HUES64 (cell line): ENCODE data around the gene BCAR1.
"Not testable (repeated sequence)": the region's sequence is repeated elsewhere in the genome, so short reads cannot be mapped to it uniquely, and the experiment has no call there.

ENCODE experiments used
- H3K27ac ChIP-seq: 2 replicates; pipeline ENCODE4 v1.7.0; 2013; ENCODE audit warnings: low read depth, low read length, inconsistent platforms
- H3K27me3 ChIP-seq: 2 replicates; pipeline ENCODE4 v1.6.1; 2013; ENCODE audit warnings: mild to moderate bottlenecking, low read length; ENCODE audit not compliant: insufficient read depth
- H3K36me3 ChIP-seq: 2 replicates; pipeline ENCODE4 v1.6.1; 2013; ENCODE audit warnings: mild to moderate bottlenecking, low read length; ENCODE audit not compliant: insufficient read depth
- H3K4me1 ChIP-seq: 2 replicates; pipeline ENCODE4 v1.6.1; 2013; ENCODE audit warnings: mild to moderate bottlenecking, low read length, moderate library complexity; ENCODE audit not compliant: insufficient read depth
- H3K4me3 ChIP-seq: 2 replicates; pipeline ENCODE4 v1.5.1; 2013; ENCODE audit warnings: mild to moderate bottlenecking, low read length, moderate library complexity
- H3K9ac ChIP-seq: 2 replicates; pipeline ENCODE4 v1.6.1; 2013; ENCODE audit warnings: mild to moderate bottlenecking, low read depth, low read length
- H3K9me3 ChIP-seq: 2 replicates; pipeline ENCODE4 v1.6.1; 2013; ENCODE audit warnings: low read depth, low read length; ENCODE audit not compliant: insufficient read depth
- WGBS: fragments of 150-250, 120-280 bp; methylation state at CpG from one replicate; pipeline ENCODE4 v1.1.7; 2013; ENCODE audit warnings: missing lambda C conversion rate; 5-methylcytosine and 5-hydroxymethylcytosine counted together

BCAR1 gene

GRCh38 chr16:75205438-75205837 is 46.0 kb downstream of the BCAR1 start:
- H3K27ac ChIP-seq, H3K36me3 ChIP-seq, H3K9me3 ChIP-seq, H3K9ac ChIP-seq, H3K4me3 ChIP-seq, H3K4me1 ChIP-seq, H3K27me3 ChIP-seq: not testable (repeated sequence)
- 89% methylated on average over 7 of the region's 19 CpGs for WGBS

GRCh38 chr16:75204905-75205304 is 46.5 kb downstream of the BCAR1 start:
- no CpG with 5 or more reads among the region's 20 CpGs for WGBS
- not testable (repeated sequence) for H3K27me3 ChIP-seq, H3K4me3 ChIP-seq, H3K9me3 ChIP-seq, H3K4me1 ChIP-seq, H3K27ac ChIP-seq, H3K9ac ChIP-seq, H3K36me3 ChIP-seq

GRCh38 chr16:75204410-75204758 is 47.0 kb downstream of the BCAR1 start:
- Histone ChIP-seq H3K9me3 (no peaks in the 10 kb centered on the region), H3K4me1 (no peaks in the 10 kb centered on the region), H3K4me3 (no peak overlapping the region), H3K27ac (no peak overlapping the region), H3K27me3 (no peaks in the 10 kb centered on the region), H3K9ac (no peak overlapping the region), H3K36me3 (no peaks in the 10 kb centered on the region)
- 96% methylated on average over 4 of the region's 6 CpGs for WGBS

GRCh38 chr16:75203667-75204409 is 47.6 kb downstream of the BCAR1 start:
- H3K9me3 ChIP-seq: no peaks in the 10 kb centered on the region
- no peak overlapping the region for H3K4me3 ChIP-seq
- 80% methylated on average over 13 of the region's 13 CpGs for WGBS
- H3K36me3 ChIP-seq: no peaks in the 10 kb centered on the region
- H3K27ac ChIP-seq: no peak overlapping the region
- H3K9ac ChIP-seq: no peak overlapping the region
- H3K27me3 ChIP-seq: no peaks in the 10 kb centered on the region
- H3K4me1 ChIP-seq: no peaks in the 10 kb centered on the region

GRCh38 chr16:75203096-75203495 is 48.3 kb downstream of the BCAR1 start:
- 90% methylated on average over 12 of the region's 12 CpGs for WGBS
- Histone ChIP-seq H3K9ac (no peak overlapping the region), H3K4me1 (no peaks in the 10 kb centered on the region), H3K9me3 (no peaks in the 10 kb centered on the region), H3K4me3 (no peak overlapping the region), H3K36me3 (no peaks in the 10 kb centered on the region), H3K27ac (no peak overlapping the region), H3K27me3 (no peaks in the 10 kb centered on the region)

GRCh38 chr16:75202069-75202590 is 49.3 kb downstream of the BCAR1 start:
- Histone ChIP-seq H3K4me1 (no peaks in the 10 kb centered on the region), H3K9me3 (no peaks in the 10 kb centered on the region), H3K36me3 (no peaks in the 10 kb centered on the region), H3K27me3 (no peaks in the 10 kb centered on the region), H3K9ac (no peak overlapping the region), H3K4me3 (no peak overlapping the region), H3K27ac (no peak overlapping the region)
- 86% methylated on average over 13 of the region's 13 CpGs for WGBS

- Histone ChIP-seq H3K4me3 (no peak overlapping the region), H3K4me1 (no peaks in the 10 kb centered on the region), H3K36me3 (no peaks in the 10 kb centered on the region), H3K9me3 (no peaks in the 10 kb centered on the region), H3K27me3 (no peaks in the 10 kb centered on the region), H3K9ac (no peak overlapping the region), H3K27ac (no peak overlapping the region)
- 85% methylated on average over 18 of the region's 18 CpGs for WGBS
Observed at GRCh38 chr16:75198135-75198600, 53.3 kb downstream of the BCAR1 start.

- WGBS: 88% methylated on average over 14 of the region's 14 CpGs
Observed at GRCh38 chr16:75197522-75198134, 53.8 kb downstream of the BCAR1 start.

GRCh38 chr16:75196836-75197235 is 54.6 kb downstream of the BCAR1 start:
- Histone ChIP-seq H3K9me3 (no peaks in the 10 kb centered on the region), H3K27ac (no peak overlapping the region), H3K36me3 (no peaks in the 10 kb centered on the region), H3K4me1 (no peaks in the 10 kb centered on the region), H3K4me3 (no peak overlapping the region), H3K9ac (no peak overlapping the region), H3K27me3 (no peaks in the 10 kb centered on the region)
- 81% methylated on average over 9 of the region's 9 CpGs for WGBS

More at GRCh38 chr16:75197522-75198134, 53.8 kb downstream of the BCAR1 start:
- Histone ChIP-seq H3K27ac (no peak overlapping the region), H3K36me3 (no peaks in the 10 kb centered on the region), H3K9me3 (no peaks in the 10 kb centered on the region), H3K4me3 (no peak overlapping the region), H3K27me3 (no peaks in the 10 kb centered on the region), H3K4me1 (no peaks in the 10 kb centered on the region), H3K9ac (no peak overlapping the region)

GRCh38 chr16:75195811-75196790 is 55.3 kb downstream of the BCAR1 start:
- Histone ChIP-seq H3K4me1 (no peaks in the 10 kb centered on the region), H3K36me3 (no peaks in the 10 kb centered on the region), H3K9me3 (no peaks in the 10 kb centered on the region), H3K4me3 (no peak overlapping the region), H3K27ac (no peak overlapping the region), H3K9ac (no peak overlapping the region), H3K27me3 (no peaks in the 10 kb centered on the region)
- WGBS: 89% methylated on average over 24 of the region's 24 CpGs
